HT-29 (cell line): ENCODE measurements around the gene LIPN. TPM values are rescaled to one million over a fixed set of nuclear protein-coding genes. Genes with fewer than 3 reads are reported as not detected.

Experiments used
- DNase-seq: peaks from one replicate; pipeline ENCODE4 v3.0.0-alpha.2; 2015; ENCODE audit warnings: low spot score
- total RNA-seq: library from RNA; depleted of rRNA; stranded (reverse); fragments of >200 nt; shearing (Covaris generic); gene quantifications from 2 replicates; pipeline ENCODE4 v1.2.3, GENCODE V29; 2014; rRNA removed

Gene LIPN
- total RNA-seq, 1 experiment from 2014 or later = not detected

DNA sequence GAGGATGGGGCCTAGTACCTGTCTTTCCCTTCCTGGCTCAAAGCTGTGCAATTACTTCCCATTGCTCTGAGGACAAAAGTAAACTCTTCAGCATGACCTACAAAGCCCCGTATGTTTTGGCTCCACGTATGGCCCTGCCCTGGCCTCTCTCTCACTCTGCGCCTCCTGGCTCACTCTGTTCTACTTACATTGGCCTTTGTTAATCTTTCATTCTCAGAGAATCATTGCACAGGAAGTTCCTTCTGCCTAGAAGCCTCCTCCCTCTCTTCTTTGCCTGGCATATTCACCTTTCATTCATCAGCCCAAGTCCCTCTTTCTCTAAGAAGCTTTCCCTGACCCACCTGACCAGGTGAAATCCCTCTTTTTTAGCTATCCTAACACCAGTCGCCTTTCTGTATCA is 66.6 kb downstream of the LIPN start:
- no peak for DNase-seq

DNA sequence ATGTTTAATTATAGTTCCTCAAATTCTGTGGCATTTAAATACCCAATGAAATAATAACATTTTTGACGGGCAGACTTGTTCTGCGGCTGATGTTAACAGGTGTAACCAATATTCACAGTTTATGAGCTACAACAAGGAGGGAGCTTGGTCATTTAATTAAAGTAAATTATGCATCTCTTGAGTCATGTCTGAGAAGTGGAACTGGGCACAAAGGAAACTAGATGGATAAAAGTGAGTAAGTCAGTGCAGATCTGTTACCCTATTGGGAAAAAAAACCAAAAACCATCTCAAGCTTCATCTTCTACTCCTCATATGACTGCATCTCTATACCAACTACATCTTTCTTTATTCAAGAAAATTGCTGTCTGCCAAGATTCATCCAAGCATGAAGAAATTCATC is 67.9 kb downstream of the LIPN start:
- DNase-seq = no peak

DNA sequence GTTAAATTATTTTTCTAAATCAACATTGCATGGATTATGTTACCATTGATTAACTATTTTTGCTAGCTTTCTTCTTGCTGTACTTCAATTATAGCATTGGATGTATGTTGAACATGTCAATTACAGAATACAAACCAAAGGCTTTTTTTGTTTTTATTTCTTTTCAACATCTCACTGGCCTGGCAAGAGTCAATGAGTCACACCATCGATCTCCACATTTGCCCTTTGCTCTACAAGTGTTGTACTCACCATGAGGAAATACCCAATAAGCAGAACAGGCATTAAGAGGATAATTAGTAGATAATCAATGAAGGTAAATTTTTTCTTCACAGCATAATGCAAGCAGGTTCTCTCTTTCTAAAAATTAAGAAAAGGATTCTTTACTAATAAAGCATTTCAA is 68.5 kb downstream of the LIPN start:
- DNase-seq = no peak

Other genes starting within 250 kb of the LIPN start
- gene RNLS, start 176.7 kb upstream of the LIPN start, total RNA-seq = 20.8 and 25.1 TPM in 2 replicates
- gene LIPJ, start 173.3 kb upstream of the LIPN start, total RNA-seq = not detected in 2 replicates
- not detected in 2 replicates for gene LIPF, start 95.6 kb upstream of the LIPN start, total RNA-seq
- gene LIPK, start 53.8 kb upstream of the LIPN start, total RNA-seq = not detected in 2 replicates
- gene LIPM, start 42.7 kb downstream of the LIPN start, total RNA-seq = not detected in 2 replicates
- gene ANKRD22, start 91.8 kb downstream of the LIPN start, total RNA-seq = 6.2 and 7.2 TPM in 2 replicates
- 61.2 and 79.2 TPM in 2 replicates for gene STAMBPL1, start 120.2 kb downstream of the LIPN start, total RNA-seq
- 0.31 and 1.4 TPM in 2 replicates for gene ACTA2, start 192.8 kb downstream of the LIPN start, total RNA-seq
- 2.5 and 4.3 TPM in 2 replicates for gene FAS, start 230.8 kb downstream of the LIPN start, total RNA-seq